Neutrophil (primary cell): ENCODE data around the gene ISM1.

ENCODE experiments used
- H3K27ac ChIP-seq: fragments of 200-600 bp; sonication (generic); 2 replicates; pipeline ENCODE4 v1.5.1; 2016; ENCODE audit warnings: mild to moderate bottlenecking, moderate library complexity
- H3K27me3 ChIP-seq: fragments of 200-600 bp; sonication (generic); 2 replicates; pipeline ENCODE4 v1.6.0; 2016; ENCODE audit warnings: mild to moderate bottlenecking
- H3K36me3 ChIP-seq: fragments of 200-600 bp; sonication (generic); 2 replicates; pipeline ENCODE4 v1.5.1; 2017
- H3K4me1 ChIP-seq, 2 experiments: fragments of 200-600 bp in 1 of 2; sonication (generic) in 1 of 2; 1 replicate in 1 of 2; 2 replicates in 1 of 2; pipeline versions ENCODE4 v1.5.1 to v1.6.1; 2013 to 2016; ENCODE audit warnings: low read depth in 1 of 2, low read length in 1 of 2, mild to moderate bottlenecking in 1 of 2, moderate library complexity in 1 of 2; ENCODE audit not compliant: control insufficient read depth in 1 of 2, insufficient read depth in 1 of 2
- H3K4me3 ChIP-seq, 2 experiments: fragments of 200-600 bp in 1 of 2; sonication (generic) in 1 of 2; 1 replicate in 1 of 2; 2 replicates in 1 of 2; pipeline ENCODE4 v1.5.1; 2013 to 2016; ENCODE audit warnings: low read depth in 1 of 2, low read length in 1 of 2, mild to moderate bottlenecking in 1 of 2, moderate library complexity in 1 of 2
- H3K9me3 ChIP-seq: fragments of 200-600 bp; sonication (generic); 2 replicates; pipeline ENCODE4 v1.5.1; 2016
- CTCF ChIP-seq: fragments of 200-600 bp; sonication (generic); IDR thresholded peaks from 2 replicates; pipeline ENCODE4 v1.5.1; 2016; ENCODE audit warnings: antibody characterized with exemption

ISM1 gene

DNA sequence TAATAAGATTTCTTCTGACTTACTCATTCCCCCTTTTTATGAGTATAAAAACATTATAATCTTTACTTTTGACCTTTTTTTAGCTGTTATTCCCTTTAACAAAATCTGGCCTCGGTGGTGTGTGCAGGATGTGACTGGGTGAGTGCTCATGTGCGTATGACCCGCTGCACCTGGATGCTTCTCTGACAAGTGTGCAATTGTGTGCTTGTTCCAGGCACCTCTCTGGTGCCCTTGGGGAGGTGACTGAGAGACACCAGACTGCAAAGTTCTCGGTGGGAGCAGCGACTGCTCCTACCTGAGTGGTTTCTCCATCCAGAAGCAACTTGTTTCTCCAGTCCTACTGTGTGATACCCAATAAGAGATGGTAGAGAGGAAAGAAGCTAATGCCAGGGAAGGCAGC, 65.0 kb downstream of the ISM1 start:
- H3K4me1 ChIP-seq, result no peaks in the 10 kb centered on the region
- no peaks in the 10 kb centered on the region for H3K9me3 ChIP-seq
- no peaks in the 10 kb centered on the region for H3K36me3 ChIP-seq
- no peak overlapping the region for H3K27ac ChIP-seq
- H3K27me3 ChIP-seq, result no peaks in the 10 kb centered on the region
- H3K4me3 ChIP-seq, result no peak overlapping the region
- no peak for TF ChIP-seq CTCF

- H3K9me3 ChIP-seq, result no peaks in the 10 kb centered on the region
- H3K4me1 ChIP-seq, result no peaks in the 10 kb centered on the region
- H3K27ac ChIP-seq, result no peak overlapping the region
- H3K4me3 ChIP-seq, result no peak overlapping the region
- no peaks in the 10 kb centered on the region for H3K27me3 ChIP-seq
- no peak for TF ChIP-seq CTCF
- H3K36me3 ChIP-seq, result no peaks in the 10 kb centered on the region
Observed at GRCh38 chr20:13286607-13287006, 65.5 kb downstream of the ISM1 start.

GRCh38 chr20:13288357-13288756, 67.3 kb downstream of the ISM1 start:
- no peaks in the 10 kb centered on the region for H3K9me3 ChIP-seq
- no peaks in the 10 kb centered on the region for H3K4me1 ChIP-seq
- H3K27ac ChIP-seq, result no peak overlapping the region
- no peaks in the 10 kb centered on the region for H3K27me3 ChIP-seq
- no peak overlapping the region for H3K4me3 ChIP-seq
- H3K36me3 ChIP-seq, result no peaks in the 10 kb centered on the region
- no peak for TF ChIP-seq CTCF

DNA sequence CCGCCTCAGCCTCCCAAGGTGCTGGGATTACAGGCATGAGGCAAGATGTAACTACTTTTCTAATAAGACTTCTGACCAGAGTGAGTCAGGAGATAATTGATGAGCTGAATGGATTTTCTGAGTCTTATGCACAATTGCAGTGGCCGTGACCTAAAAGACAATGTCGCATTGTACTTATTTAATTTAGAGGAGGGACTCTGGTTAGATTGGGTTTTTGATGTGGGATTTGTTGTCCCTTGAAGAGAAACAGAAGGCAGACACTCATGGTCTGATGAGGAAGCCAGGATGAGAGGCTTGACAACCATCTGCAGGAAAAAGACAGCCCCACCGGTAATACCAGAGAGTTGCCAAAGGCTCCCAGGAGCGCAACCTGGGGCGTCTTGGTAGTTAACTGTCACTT, 68.0 kb downstream of the ISM1 start:
- H3K4me1 ChIP-seq, result no peaks in the 10 kb centered on the region
- H3K9me3 ChIP-seq, result no peaks in the 10 kb centered on the region
- no peaks in the 10 kb centered on the region for H3K36me3 ChIP-seq
- no peak overlapping the region for H3K27ac ChIP-seq
- no peak overlapping the region for H3K4me3 ChIP-seq
- H3K27me3 ChIP-seq, result no peaks in the 10 kb centered on the region
- TF ChIP-seq CTCF, result no peak

DNA sequence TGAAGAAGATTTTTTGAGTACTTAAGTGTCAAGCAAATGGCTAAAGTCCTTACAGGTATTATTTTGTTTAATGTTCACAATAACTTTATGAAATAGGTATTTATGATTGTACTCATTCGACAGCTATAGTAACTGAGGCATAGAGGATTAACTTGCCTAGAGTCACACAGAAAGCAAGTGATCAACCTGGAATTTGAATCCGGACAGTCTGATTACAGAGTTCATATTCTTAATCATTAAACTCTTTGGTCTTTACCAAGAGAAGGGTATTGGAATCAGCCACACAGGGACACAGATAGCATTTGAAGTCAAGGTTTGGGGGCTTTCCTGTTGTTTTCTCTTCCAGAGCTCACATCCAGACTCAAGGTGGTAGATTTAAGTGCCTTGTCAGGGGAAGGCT, 69.7 kb downstream of the ISM1 start:
- no peak overlapping the region for H3K4me3 ChIP-seq
- H3K4me1 ChIP-seq, result no peaks in the 10 kb centered on the region
- H3K27ac ChIP-seq, result no peak overlapping the region
- TF ChIP-seq CTCF, result no peak
- no peaks in the 10 kb centered on the region for H3K36me3 ChIP-seq
- no peaks in the 10 kb centered on the region for H3K27me3 ChIP-seq
- H3K9me3 ChIP-seq, result no peaks in the 10 kb centered on the region

- Histone ChIP-seq H3K27ac (no peak overlapping the region), H3K36me3 (no peaks in the 10 kb centered on the region), H3K9me3 (no peaks in the 10 kb centered on the region), H3K4me3 (no peak overlapping the region), H3K27me3 (no peaks in the 10 kb centered on the region), H3K4me1 (no peaks in the 10 kb centered on the region)
- TF ChIP-seq CTCF, result no peak
Observed at GRCh38 chr20:13291157-13291556, 70.1 kb downstream of the ISM1 start.
